Measurements from ENCODE around the gene PODN.

DNA sequence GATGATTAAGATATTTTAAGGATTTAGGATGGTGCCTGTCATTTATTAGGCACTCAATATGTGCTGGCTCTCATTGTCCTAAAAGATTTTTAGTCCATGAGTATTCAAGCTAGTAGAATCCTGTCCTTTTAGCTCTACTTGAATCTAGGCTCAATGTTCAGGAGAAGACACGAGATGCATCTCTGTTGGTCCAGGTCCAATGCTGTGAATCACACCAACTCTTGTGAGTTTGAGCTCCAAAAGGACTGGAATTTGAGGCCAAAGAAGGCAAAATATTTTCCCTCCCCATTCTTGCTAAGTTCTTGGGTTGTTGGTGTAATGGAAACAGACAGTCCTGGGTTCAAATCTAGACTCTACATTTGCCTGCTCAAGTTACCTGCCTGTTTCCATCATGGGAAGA is 1.4 kb upstream of the PODN start:
- TF ChIP-seq, protein P1, sequence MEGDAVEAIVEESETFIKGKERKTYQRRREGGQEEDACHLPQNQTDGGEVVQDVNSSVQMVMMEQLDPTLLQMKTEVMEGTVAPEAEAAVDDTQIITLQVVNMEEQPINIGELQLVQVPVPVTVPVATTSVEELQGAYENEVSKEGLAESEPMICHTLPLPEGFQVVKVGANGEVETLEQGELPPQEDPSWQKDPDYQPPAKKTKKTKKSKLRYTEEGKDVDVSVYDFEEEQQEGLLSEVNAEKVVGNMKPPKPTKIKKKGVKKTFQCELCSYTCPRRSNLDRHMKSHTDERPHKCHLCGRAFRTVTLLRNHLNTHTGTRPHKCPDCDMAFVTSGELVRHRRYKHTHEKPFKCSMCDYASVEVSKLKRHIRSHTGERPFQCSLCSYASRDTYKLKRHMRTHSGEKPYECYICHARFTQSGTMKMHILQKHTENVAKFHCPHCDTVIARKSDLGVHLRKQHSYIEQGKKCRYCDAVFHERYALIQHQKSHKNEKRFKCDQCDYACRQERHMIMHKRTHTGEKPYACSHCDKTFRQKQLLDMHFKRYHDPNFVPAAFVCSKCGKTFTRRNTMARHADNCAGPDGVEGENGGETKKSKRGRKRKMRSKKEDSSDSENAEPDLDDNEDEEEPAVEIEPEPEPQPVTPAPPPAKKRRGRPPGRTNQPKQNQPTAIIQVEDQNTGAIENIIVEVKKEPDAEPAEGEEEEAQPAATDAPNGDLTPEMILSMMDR (IDR thresholded peaks at IDR 0.05): no peak
- TF ChIP-seq POLR2A (IDR thresholded peaks at IDR 0.05): no peak

Data from body of pancreas (tissue), 4 donors.